ENCODE results near the gene PLCH2.
"Not testable (repeated sequence)": the region's sequence is repeated elsewhere in the genome, so short reads cannot be mapped to it uniquely, and the experiment has no call there.

Gene PLCH2

GRCh38 chr1:2547210-2548067 lies 71.3 kb downstream of the PLCH2 start:
- DNase-seq, result peak in 1 of 3 experiments; percentile 88

- peak; percentile 60 to 88 (median 80) for DNase-seq
These were observed 72.0 kb downstream of the PLCH2 start for GRCh38 chr1:2548068-2548589.

- not testable (repeated sequence) for DNase-seq
These were observed 73.4 kb downstream of the PLCH2 start for GRCh38 chr1:2549367-2550029.

- DNase-seq, result not testable (repeated sequence)
These were observed 74.3 kb downstream of the PLCH2 start for GRCh38 chr1:2550309-2550861.

DNA sequence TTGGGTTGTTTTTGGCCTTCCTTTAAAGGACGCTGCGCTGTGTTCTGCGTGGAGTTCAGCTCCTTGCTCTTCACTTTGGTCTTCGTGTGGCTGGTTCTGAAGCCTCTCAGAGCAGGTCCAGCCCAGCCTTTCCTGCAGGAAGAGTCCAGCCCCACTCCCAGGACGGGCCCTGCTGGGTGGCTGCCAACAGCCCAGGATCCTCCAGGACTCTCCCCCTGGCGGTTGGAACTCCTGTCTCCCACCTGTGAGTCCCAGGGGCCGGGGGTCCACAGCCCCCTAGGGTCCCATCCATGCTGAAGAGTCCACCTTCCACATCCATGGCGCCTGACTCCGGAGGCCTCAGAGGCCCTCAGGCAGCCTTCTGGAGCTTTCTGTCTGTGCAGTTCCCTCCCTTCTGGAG lies 75.5 kb downstream of the PLCH2 start:
- DNase-seq, result not testable (repeated sequence)

DNA sequence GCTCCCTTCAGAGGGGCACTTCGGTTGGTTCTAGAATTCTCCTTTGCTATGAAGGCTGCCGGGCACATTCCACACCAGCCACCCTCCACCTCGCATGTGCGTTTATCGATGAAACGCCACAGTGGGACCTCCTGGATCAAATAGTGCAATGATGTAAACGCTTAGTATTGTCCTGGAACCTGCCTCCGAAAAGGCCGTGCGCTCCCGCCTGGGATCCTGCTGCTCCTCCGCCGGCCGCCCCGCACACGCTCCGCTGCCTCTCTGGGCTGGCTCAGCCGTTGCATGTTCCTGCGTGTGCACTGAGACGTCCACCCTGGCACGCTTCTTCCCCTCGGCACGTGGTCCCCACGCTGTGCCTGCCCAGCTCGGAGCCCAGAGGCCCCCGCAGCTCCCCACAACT lies 76.1 kb downstream of the PLCH2 start:
- no peak for DNase-seq

GRCh38 chr1:2553076-2553475 lies 77.0 kb downstream of the PLCH2 start:
- DNase-seq, result peak in 1 of 3 experiments; percentile 6

- no peak for DNase-seq
These were observed 78.0 kb downstream of the PLCH2 start for GRCh38 chr1:2553871-2554620.

- peak in 1 of 3 experiments; percentile 23 for DNase-seq
These were observed 78.7 kb downstream of the PLCH2 start for GRCh38 chr1:2554621-2555387.
